ENCODE measurements around the gene ABL2. TPM values are rescaled to one million over a fixed set of nuclear protein-coding genes. Genes with fewer than 3 reads are reported as not detected.

The ABL2 gene
- total RNA-seq, 1 donor from 2014 or later, result 23.9 TPM

GRCh38 chr1:179103999-179104398 is 125.5 kb downstream of the ABL2 start:
- DNase-seq (ENCODE audit: low spot score in 2 of 2), result no peak
- Histone ChIP-seq H3K9me3 (no peaks in the 10 kb centered on the region), H3K4me3 (no peak overlapping the region), H3K36me3 (peaks cover 22 to 35% of the 10 kb centered on the region in 2 donors), H3K27me3 (no peaks in the 10 kb centered on the region), H3K4me1 (no peaks in the 10 kb centered on the region), H3K27ac (no peak overlapping the region)
- no peak for TF ChIP-seq CTCF (IDR thresholded peaks at IDR 0.05)
- intact Hi-C loops (cut with DNase I), result no loop called here

GRCh38 chr1:179101566-179101965 is 127.9 kb downstream of the ABL2 start:
- TF ChIP-seq CTCF (IDR thresholded peaks at IDR 0.05), result no peak
- intact Hi-C loops (cut with DNase I), result no loop called here
- no peak overlapping the region for H3K27ac ChIP-seq
- H3K4me1 ChIP-seq, result no peaks in the 10 kb centered on the region
- H3K36me3 ChIP-seq, result peaks cover 21 to 25% of the 10 kb centered on the region in 2 donors
- DNase-seq (ENCODE audit: low spot score in 2 of 2), result no peak
- H3K9me3 ChIP-seq, result no peaks in the 10 kb centered on the region
- H3K4me3 ChIP-seq, result no peak overlapping the region
- H3K27me3 ChIP-seq, result no peaks in the 10 kb centered on the region

GRCh38 chr1:179099891-179100290 is 129.6 kb downstream of the ABL2 start:
- intact Hi-C loops (cut with DNase I), result no loop called here
- Histone ChIP-seq H3K27me3 (no peaks in the 10 kb centered on the region), H3K27ac (no peak overlapping the region), H3K4me1 (no peaks in the 10 kb centered on the region), H3K9me3 (no peaks in the 10 kb centered on the region), H3K4me3 (no peak overlapping the region), H3K36me3 (peaks cover 34 to 38% of the 10 kb centered on the region in 2 donors)
- DNase-seq (ENCODE audit: low spot score in 2 of 2), result no peak
- TF ChIP-seq CTCF (IDR thresholded peaks at IDR 0.05), result no peak

- Histone ChIP-seq H3K27me3 (no peaks in the 10 kb centered on the region), H3K4me3 (no peak overlapping the region), H3K4me1 (peaks cover 9 to 11% of the 10 kb centered on the region in 2 donors), H3K36me3 (peaks cover 49 to 55% of the 10 kb centered on the region in 2 donors), H3K9me3 (no peaks in the 10 kb centered on the region), H3K27ac (no peak overlapping the region)
- no peak for TF ChIP-seq CTCF (IDR thresholded peaks at IDR 0.05)
- no peak for DNase-seq (ENCODE audit: low spot score in 2 of 2)
- intact Hi-C loops (cut with DNase I), result no loop called here
Observed at GRCh38 chr1:179095924-179096323, 133.6 kb downstream of the ABL2 start.

GRCh38 chr1:179095377-179095776 is 134.1 kb downstream of the ABL2 start:
- Histone ChIP-seq H3K4me3 (no peak overlapping the region), H3K4me1 (peaks cover 9 to 11% of the 10 kb centered on the region in 2 donors), H3K27ac (no peak overlapping the region), H3K27me3 (no peaks in the 10 kb centered on the region), H3K9me3 (no peaks in the 10 kb centered on the region), H3K36me3 (peaks cover 47 to 50% of the 10 kb centered on the region in 2 donors)
- no peak for TF ChIP-seq CTCF (IDR thresholded peaks at IDR 0.05)
- no peak for DNase-seq (ENCODE audit: low spot score in 2 of 2)
- intact Hi-C loops (cut with DNase I), result no loop called here

GRCh38 chr1:179094818-179095217 is 134.7 kb downstream of the ABL2 start:
- Histone ChIP-seq H3K27ac (no peak overlapping the region), H3K27me3 (no peaks in the 10 kb centered on the region), H3K36me3 (peaks cover 46 to 47% of the 10 kb centered on the region in 2 donors), H3K4me3 (no peak overlapping the region), H3K9me3 (no peaks in the 10 kb centered on the region), H3K4me1 (peaks cover 9 to 15% of the 10 kb centered on the region in 2 donors)
- DNase-seq (ENCODE audit: low spot score in 2 of 2), result no peak
- intact Hi-C loops (cut with DNase I), result no loop called here
- TF ChIP-seq CTCF (IDR thresholded peaks at IDR 0.05), result no peak
